ENCODE data around the gene HEXD.

GRCh38 chr17:82392209-82392920 lies 25.8 kb upstream of the HEXD start:
- TF ChIP-seq POLR2A (IDR thresholded peaks at IDR 0.05; ENCODE audit: low read depth, low read length) (no peak), POLR2AphosphoS5 (IDR thresholded peaks at IDR 0.05; ENCODE audit: insufficient read depth, low read depth, low read length) (no peak)
- TF ChIP-seq, protein P1, sequence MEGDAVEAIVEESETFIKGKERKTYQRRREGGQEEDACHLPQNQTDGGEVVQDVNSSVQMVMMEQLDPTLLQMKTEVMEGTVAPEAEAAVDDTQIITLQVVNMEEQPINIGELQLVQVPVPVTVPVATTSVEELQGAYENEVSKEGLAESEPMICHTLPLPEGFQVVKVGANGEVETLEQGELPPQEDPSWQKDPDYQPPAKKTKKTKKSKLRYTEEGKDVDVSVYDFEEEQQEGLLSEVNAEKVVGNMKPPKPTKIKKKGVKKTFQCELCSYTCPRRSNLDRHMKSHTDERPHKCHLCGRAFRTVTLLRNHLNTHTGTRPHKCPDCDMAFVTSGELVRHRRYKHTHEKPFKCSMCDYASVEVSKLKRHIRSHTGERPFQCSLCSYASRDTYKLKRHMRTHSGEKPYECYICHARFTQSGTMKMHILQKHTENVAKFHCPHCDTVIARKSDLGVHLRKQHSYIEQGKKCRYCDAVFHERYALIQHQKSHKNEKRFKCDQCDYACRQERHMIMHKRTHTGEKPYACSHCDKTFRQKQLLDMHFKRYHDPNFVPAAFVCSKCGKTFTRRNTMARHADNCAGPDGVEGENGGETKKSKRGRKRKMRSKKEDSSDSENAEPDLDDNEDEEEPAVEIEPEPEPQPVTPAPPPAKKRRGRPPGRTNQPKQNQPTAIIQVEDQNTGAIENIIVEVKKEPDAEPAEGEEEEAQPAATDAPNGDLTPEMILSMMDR (IDR thresholded peaks at IDR 0.05; ENCODE audit: extremely low read depth in 1 of 2, insufficient read depth in 1 of 2, low read depth in 1 of 2, low read length in 2 of 2) = no peak

Measured in endothelial cell of umbilical vein (primary cell).